Neural cell (in vitro differentiated cells): ENCODE measurements around the gene EDNRA. TPM values are rescaled to one million over a fixed set of nuclear protein-coding genes. Genes with fewer than 3 reads are reported as not detected.

Experiments used
- H2AFZ ChIP-seq: fragments of 200-600, 300-800 bp; sonication (generic), shearing (Covaris generic); 2 replicates; pipeline ENCODE4 v1.6.0; 2014; ENCODE audit warnings: low read depth, mild to moderate bottlenecking, antibody characterized with exemption, low read length, moderate library complexity
- H3F3A ChIP-seq: fragments of 200-600 bp; shearing (Covaris generic); 2 replicates; pipeline ENCODE4 v1.6.1; 2016; ENCODE audit warnings: mild to moderate bottlenecking, moderate library complexity, mixed read lengths, antibody characterized with exemption, low read length; ENCODE audit not compliant: insufficient read depth, poor library complexity, severe bottlenecking
- H3K27ac ChIP-seq: fragments of 200-600, 300-800 bp; sonication (generic), shearing (Covaris generic); 2 replicates; pipeline ENCODE4 v1.5.1; 2014; ENCODE audit warnings: mild to moderate bottlenecking, low read length, moderate library complexity
- H3K27me3 ChIP-seq: fragments of 300-800, 200-600 bp; sonication (generic), shearing (Covaris generic); 2 replicates; pipeline ENCODE4 v1.6.0; 2014; ENCODE audit warnings: mild to moderate bottlenecking, low read depth, low read length, moderate library complexity; ENCODE audit not compliant: insufficient read depth
- H3K36me3 ChIP-seq: fragments of 300-800, 200-600 bp; sonication (generic), shearing (Covaris generic); 2 replicates; pipeline ENCODE4 v1.5.1; 2014; ENCODE audit warnings: mild to moderate bottlenecking, antibody characterized with exemption, low read length, moderate library complexity; ENCODE audit not compliant: insufficient read depth
- H3K4me2 ChIP-seq: fragments of 300-800, 200-600 bp; sonication (generic), shearing (Covaris generic); 2 replicates; pipeline ENCODE4 v1.6.0; 2014; ENCODE audit warnings: mild to moderate bottlenecking, low read length
- H3K4me3 ChIP-seq: fragments of 300-800, 200-600 bp; sonication (generic), shearing (Covaris generic); 2 replicates; pipeline ENCODE4 v1.5.1; 2014; ENCODE audit warnings: mild to moderate bottlenecking, low read length, moderate library complexity
- H3K79me2 ChIP-seq: fragments of 200-600 bp; shearing (Covaris generic); replicated peaks from 2 replicates; pipeline ENCODE4 v1.6.0; 2014; ENCODE audit warnings: mild to moderate bottlenecking, low read length, moderate library complexity; ENCODE audit not compliant: insufficient read depth
- H3K9ac ChIP-seq: fragments of 300-800, 200-600 bp; sonication (generic), shearing (Covaris generic); 2 replicates; pipeline ENCODE4 v1.6.1; 2016; ENCODE audit warnings: mild to moderate bottlenecking, low read length, mixed read lengths
- H3K9me2 ChIP-seq: fragments of 200-600 bp; shearing (Covaris generic); 2 replicates; pipeline ENCODE4 v1.6.1; 2016; ENCODE audit warnings: mild to moderate bottlenecking, low read length, mixed read lengths; ENCODE audit not compliant: insufficient read depth
- H3K9me3 ChIP-seq: fragments of 200-600, 300-800 bp; sonication (generic), shearing (Covaris generic); 2 replicates; pipeline ENCODE4 v1.6.1; 2016; ENCODE audit warnings: mild to moderate bottlenecking, mixed run types, low read length, moderate library complexity, mixed read lengths
- H4K20me1 ChIP-seq: fragments of 200-600 bp; shearing (Covaris generic); 2 replicates; pipeline ENCODE4 v1.6.1; 2016; ENCODE audit warnings: mild to moderate bottlenecking, mixed run types; ENCODE audit not compliant: insufficient read depth
- CTCF ChIP-seq: fragments of 450-650 bp; IDR thresholded peaks from 2 replicates; pipeline ENCODE4 v1.5.1; 2014; ENCODE audit warnings: antibody characterized with exemption, mild to moderate bottlenecking, moderate library complexity; ENCODE audit not compliant: poor library complexity, severe bottlenecking
- EP300 ChIP-seq: fragments of 450-650 bp; conservative IDR thresholded peaks from 2 replicates; pipeline ENCODE4 v1.6.1; 2014; ENCODE audit warnings: antibody characterized with exemption, mild to moderate bottlenecking, moderate library complexity; ENCODE audit not compliant: poor library complexity, severe bottlenecking
- EZH2 ChIP-seq: fragments of 200-600, 300-800 bp; shearing (Covaris generic), sonication (generic); IDR thresholded peaks from 2 replicates; pipeline ENCODE4 v1.6.1; 2014; ENCODE audit warnings: antibody characterized with exemption, low read length, borderline replicate concordance, mild to moderate bottlenecking; ENCODE audit not compliant: insufficient read depth, poor library complexity, severe bottlenecking
- MXI1 ChIP-seq: fragments of 450-650 bp; conservative IDR thresholded peaks from 2 replicates; pipeline ENCODE4 v1.6.1; 2014; ENCODE audit warnings: antibody characterized with exemption, mild to moderate bottlenecking; ENCODE audit not compliant: poor library complexity, severe bottlenecking
- POLR2AphosphoS5 ChIP-seq: IDR thresholded peaks from 2 replicates; pipeline ENCODE4 v1.6.1; 2012
- RAD21 ChIP-seq: fragments of 450-650 bp; conservative IDR thresholded peaks from 2 replicates; pipeline ENCODE4 v1.6.1; 2014; ENCODE audit warnings: antibody characterized with exemption, mild to moderate bottlenecking, moderate library complexity
- REST ChIP-seq: IDR thresholded peaks from 2 replicates; pipeline ENCODE4 v1.6.1; 2012; ENCODE audit warnings: borderline replicate concordance
- SMC3 ChIP-seq: fragments of 450-650 bp; conservative IDR thresholded peaks from 2 replicates; pipeline ENCODE4 v1.6.1; 2014; ENCODE audit warnings: antibody characterized with exemption, mild to moderate bottlenecking, moderate library complexity; ENCODE audit not compliant: poor library complexity
- TAF1 ChIP-seq: IDR thresholded peaks from 2 replicates; pipeline ENCODE4 v1.6.1; 2012; ENCODE audit warnings: low read depth
- polyA plus RNA-seq: library from polyadenylated mRNA; depleted of rRNA; stranded (reverse); fragments of >200 nt; gene quantifications from 2 replicates; pipeline ENCODE4 v1.2.3, GENCODE V29; 2014

EDNRA gene
- polyA plus RNA-seq, 1 donor from 2014 or later = 0.19 TPM

GRCh38 chr4:147510962-147511668 lies 30.2 kb downstream of the EDNRA start:
- TF ChIP-seq POLR2AphosphoS5 (no peak), REST (no peak), RAD21 (no peak), CTCF (no peak)
- no peaks in the 10 kb centered on the region for H3K79me2 ChIP-seq
- no peak overlapping the region for H3K27ac ChIP-seq
- H3F3A ChIP-seq = no peaks in the 10 kb centered on the region
- H4K20me1 ChIP-seq = no peaks in the 10 kb centered on the region
- H3K27me3 ChIP-seq = no peaks in the 10 kb centered on the region
- H3K9ac ChIP-seq = no peak overlapping the region
- H3K36me3 ChIP-seq = no peaks in the 10 kb centered on the region
- no peak overlapping the region for H3K4me2 ChIP-seq
- H2AFZ ChIP-seq = no peak overlapping the region
- H3K9me2 ChIP-seq = no peaks in the 10 kb centered on the region
- no peak overlapping the region for H3K4me3 ChIP-seq
- H3K9me3 ChIP-seq = no peaks in the 10 kb centered on the region

GRCh38 chr4:147513091-147513490 lies 32.2 kb downstream of the EDNRA start:
- H3F3A ChIP-seq = no peaks in the 10 kb centered on the region
- H4K20me1 ChIP-seq = no peaks in the 10 kb centered on the region
- no peak overlapping the region for H3K4me3 ChIP-seq
- H3K9me3 ChIP-seq = no peaks in the 10 kb centered on the region
- H3K27ac ChIP-seq = no peak overlapping the region
- no peak overlapping the region for H3K9ac ChIP-seq
- no peaks in the 10 kb centered on the region for H3K9me2 ChIP-seq
- no peaks in the 10 kb centered on the region for H3K27me3 ChIP-seq
- no peaks in the 10 kb centered on the region for H3K79me2 ChIP-seq
- no peak overlapping the region for H2AFZ ChIP-seq
- no peak overlapping the region for H3K4me2 ChIP-seq
- TF ChIP-seq EP300 (no peak), MXI1 (no peak), REST (no peak), CTCF (no peak), POLR2AphosphoS5 (no peak), RAD21 (no peak), EZH2 (no peak), TAF1 (no peak), SMC3 (no peak)
- H3K36me3 ChIP-seq = no peaks in the 10 kb centered on the region
